Fibroblast of peridontal ligament (primary cell): ENCODE results near the gene NDRG3.

Source experiments
- DNase-seq: peaks from one replicate; pipeline ENCODE4 v3.0.0-alpha.2; 2010; ENCODE audit errors: extremely low read depth

NDRG3 gene

GRCh38 chr20:36745927-36746659, at the start of gene NDRG3:
Gene NDRG3 (minus strand): TSS chr20:36746090. CDS start chr20:36721735, 24,355 bp downstream.
- DNase-seq = peak; percentile 91

GRCh38 chr20:36794116-36794474, 48.2 kb upstream of the NDRG3 start:
- DNase-seq = no peak

- DNase-seq = no peak
Observed at GRCh38 chr20:36793294-36794115, 47.6 kb upstream of the NDRG3 start.

GRCh38 chr20:36792422-36792821, 46.5 kb upstream of the NDRG3 start:
- DNase-seq = peak; percentile 67

- no peak for DNase-seq
Observed at GRCh38 chr20:36791862-36792261, 46.0 kb upstream of the NDRG3 start.

- DNase-seq = no peak
Observed at GRCh38 chr20:36786663-36787062, 40.8 kb upstream of the NDRG3 start.

- no peak for DNase-seq
Observed at GRCh38 chr20:36786246-36786645, 40.4 kb upstream of the NDRG3 start.

- no peak for DNase-seq
Observed at GRCh38 chr20:36785308-36785707, 39.4 kb upstream of the NDRG3 start.

- no peak for DNase-seq
Observed at GRCh38 chr20:36784900-36785299, 39.0 kb upstream of the NDRG3 start.

GRCh38 chr20:36784116-36784515, 38.2 kb upstream of the NDRG3 start:
- no peak for DNase-seq

GRCh38 chr20:36779656-36780025, 33.8 kb upstream of the NDRG3 start:
- DNase-seq = no peak

GRCh38 chr20:36778831-36779655, 33.2 kb upstream of the NDRG3 start:
- no peak for DNase-seq

GRCh38 chr20:36777576-36777975, 31.7 kb upstream of the NDRG3 start:
- no peak for DNase-seq

- no peak for DNase-seq
Observed at GRCh38 chr20:36777167-36777566, 31.3 kb upstream of the NDRG3 start.

GRCh38 chr20:36775826-36776225, 29.9 kb upstream of the NDRG3 start:
- no peak for DNase-seq

- DNase-seq = no peak
Observed at GRCh38 chr20:36775196-36775595, 29.3 kb upstream of the NDRG3 start.

GRCh38 chr20:36773597-36774390, 27.9 kb upstream of the NDRG3 start, which contains the start of gene DSN1:
Gene DSN1 (minus strand): TSS chr20:36773763. CDS start chr20:36771458, 2,305 bp downstream.
- peak; percentile 97 for DNase-seq

GRCh38 chr20:36773107-36773596, 27.3 kb upstream of the NDRG3 start:
- DNase-seq = peak; percentile 15

GRCh38 chr20:36770680-36771079, 24.8 kb upstream of the NDRG3 start:
- DNase-seq = no peak

- DNase-seq = peak; percentile 69
Observed at GRCh38 chr20:36768768-36769430, 23.0 kb upstream of the NDRG3 start.

GRCh38 chr20:36761125-36761524, 15.2 kb upstream of the NDRG3 start:
- no peak for DNase-seq
